CD4-positive, alpha-beta T cell treated with Interferon gamma for 1 hour (primary cell): ENCODE measurements around the gene LRP1.
A peak's percentile ranks its signal among the peaks of the same experiment; 100 is the strongest.

Source experiments
- DNase-seq: peaks from one replicate; pipeline ENCODE4 v3.0.0-alpha.2; 2020

The LRP1 gene

GRCh38 chr12:57094208-57095160, 33.8 kb upstream of the LRP1 start:
- no peak for DNase-seq

DNA sequence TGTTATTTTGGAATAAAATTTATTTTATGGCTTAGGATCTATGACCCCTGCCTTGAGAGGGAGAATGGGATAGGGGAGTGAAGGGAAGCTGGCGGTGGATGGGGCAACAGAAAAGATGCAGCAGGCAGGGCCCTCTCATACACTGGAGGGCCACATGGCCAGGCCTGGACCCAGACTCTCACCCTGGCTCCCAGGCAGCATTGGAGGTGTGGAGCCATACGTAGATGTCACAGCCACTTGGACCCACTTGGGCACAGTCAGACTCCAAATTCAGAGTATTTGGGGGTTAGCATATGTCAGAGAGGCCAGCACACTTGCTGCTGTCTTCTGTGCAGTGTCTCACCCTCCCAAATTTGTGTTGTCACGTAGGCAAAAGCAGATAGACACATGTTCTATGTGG, 32.8 kb upstream of the LRP1 start:
- no peak for DNase-seq

DNA sequence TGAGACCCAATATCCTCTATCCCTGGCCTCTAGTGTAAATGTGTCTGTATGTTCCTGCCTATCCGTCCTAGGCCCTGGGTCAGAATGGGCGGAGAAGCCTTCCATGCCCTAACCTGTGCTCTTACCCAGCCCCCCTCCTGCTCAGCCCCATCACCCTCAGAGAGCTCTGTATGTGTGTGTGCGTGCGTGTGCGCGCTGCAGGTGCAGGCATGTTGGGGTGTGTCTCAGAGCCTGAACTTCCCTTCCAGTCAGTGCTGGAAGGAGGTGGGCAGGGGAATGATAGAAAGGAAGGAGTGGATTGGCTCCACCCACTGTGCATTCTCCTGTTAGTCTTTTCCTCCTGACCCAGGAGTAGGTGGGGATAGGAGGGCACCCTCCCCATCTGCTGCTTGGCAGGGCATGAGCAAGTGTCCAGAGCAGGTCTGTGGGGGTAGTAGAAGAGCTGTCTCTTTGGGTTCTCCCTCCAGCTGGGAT, 32.1 kb upstream of the LRP1 start:
- no peak for DNase-seq

DNA sequence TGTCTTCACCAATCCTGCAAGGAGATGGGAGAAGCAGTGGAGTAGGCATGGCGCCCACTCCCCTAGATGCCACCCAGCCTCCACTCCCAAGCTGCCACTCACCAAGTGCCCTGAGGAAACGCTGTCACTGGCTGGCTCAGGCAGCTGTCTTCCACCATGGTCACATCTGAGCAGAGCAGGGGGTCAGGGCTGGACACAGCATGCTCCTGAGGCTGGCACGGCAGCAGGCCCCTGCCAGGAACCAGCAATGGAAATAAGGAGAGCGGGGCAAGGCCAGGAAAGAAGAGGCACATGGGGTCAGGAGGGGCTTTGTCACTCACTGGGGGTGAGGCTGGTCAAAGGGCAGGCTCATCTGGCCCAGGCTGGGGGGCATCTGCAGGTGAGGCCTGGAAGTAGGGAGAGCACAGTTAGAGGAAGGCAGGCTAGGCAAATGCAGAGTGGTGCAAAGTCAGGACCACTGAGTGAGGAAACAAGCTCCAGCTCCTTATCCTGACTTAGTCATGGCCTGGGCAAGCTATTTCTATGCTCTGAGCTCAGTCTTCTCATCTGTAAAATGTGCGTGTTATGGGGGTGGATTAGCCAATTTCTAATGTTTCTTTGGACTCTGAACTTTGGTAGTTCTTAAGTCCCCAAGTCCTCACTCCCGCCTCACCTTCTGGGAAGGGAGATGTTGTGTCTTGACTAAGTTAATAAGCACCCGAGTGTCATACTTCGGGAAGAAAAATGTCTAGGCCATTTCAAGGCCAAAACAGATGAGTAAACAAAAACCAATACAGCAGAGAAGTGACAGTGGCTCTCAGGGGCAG, 31.3 kb upstream of the LRP1 start:
- DNase-seq, result no peak

- no peak for DNase-seq
Observed at GRCh38 chr12:57097554-57097835, 30.8 kb upstream of the LRP1 start.

GRCh38 chr12:57098546-57098945, 29.7 kb upstream of the LRP1 start:
- no peak for DNase-seq

DNA sequence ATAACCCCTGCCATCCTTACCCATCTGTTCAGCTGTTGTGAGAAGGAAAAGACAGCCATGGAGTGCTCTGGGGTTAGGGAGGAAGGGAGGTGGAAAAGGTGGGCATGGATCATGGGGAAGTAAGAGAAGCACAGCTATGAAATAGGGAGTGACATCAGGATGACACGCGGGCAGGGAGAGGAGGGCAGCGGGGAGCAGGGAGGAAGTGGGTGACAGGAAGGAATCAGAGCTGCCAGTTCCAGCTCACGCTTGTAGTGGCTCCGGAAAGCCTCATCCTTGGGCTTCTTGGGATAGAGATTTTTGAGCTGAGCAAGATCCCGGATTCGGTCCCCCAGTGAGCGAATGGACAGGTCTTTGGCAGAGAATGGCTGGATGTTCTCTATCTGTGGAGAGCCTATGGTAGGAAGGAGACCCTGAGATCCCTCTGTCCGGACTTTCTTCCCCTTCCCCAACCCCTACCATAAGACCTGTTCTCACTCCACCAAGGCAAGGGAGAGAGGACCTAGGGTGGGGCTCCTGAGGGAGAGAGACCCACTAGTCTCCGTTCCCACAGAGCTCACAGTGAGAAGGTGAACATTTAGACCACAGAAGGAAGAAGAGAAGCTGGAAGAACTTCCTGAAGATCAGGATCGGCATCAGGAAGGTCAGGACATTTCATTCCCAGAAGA, 29.1 kb upstream of the LRP1 start:
- no peak for DNase-seq

DNA sequence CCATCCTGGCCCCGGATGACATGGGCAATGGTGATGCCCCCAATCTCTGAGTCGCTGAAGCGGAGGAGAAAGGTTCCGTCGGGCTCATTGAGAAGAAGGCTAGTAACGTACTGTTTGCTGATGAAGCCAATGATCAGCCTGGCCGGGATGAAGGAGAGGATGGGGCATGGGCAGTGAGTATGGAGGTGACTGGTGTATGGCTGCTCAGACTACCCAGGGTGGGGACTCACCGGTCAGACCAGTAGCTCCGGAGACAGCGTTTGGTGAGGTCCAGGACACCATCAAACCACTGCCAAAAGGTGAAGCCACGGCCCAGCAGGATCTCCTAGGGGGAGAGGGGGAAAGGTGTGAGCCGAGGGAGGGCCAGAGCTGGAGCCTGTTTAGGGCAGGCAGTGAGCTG, 28.5 kb upstream of the LRP1 start:
- no peak for DNase-seq

GRCh38 chr12:57101892-57102695, 26.2 kb upstream of the LRP1 start:
- no peak for DNase-seq

DNA sequence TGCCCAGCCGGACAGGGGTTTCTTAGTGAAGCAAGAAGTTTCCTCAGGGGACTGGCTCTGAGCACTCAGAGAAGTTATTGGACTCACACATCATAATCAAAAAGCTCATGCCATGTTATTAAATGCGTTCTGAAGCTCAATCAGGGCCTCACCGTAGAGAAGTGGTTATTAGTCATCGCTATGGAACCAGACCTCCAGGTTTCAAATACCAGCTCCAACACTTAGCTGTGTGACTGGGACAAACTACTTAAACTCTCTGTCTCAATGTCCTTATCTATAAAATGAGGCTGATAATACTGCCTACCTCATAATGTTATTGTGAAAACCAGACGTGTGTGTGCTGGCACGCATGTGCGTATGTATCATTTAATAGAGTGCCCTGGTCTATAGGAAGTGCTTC, 24.4 kb upstream of the LRP1 start:
- no peak for DNase-seq

DNA sequence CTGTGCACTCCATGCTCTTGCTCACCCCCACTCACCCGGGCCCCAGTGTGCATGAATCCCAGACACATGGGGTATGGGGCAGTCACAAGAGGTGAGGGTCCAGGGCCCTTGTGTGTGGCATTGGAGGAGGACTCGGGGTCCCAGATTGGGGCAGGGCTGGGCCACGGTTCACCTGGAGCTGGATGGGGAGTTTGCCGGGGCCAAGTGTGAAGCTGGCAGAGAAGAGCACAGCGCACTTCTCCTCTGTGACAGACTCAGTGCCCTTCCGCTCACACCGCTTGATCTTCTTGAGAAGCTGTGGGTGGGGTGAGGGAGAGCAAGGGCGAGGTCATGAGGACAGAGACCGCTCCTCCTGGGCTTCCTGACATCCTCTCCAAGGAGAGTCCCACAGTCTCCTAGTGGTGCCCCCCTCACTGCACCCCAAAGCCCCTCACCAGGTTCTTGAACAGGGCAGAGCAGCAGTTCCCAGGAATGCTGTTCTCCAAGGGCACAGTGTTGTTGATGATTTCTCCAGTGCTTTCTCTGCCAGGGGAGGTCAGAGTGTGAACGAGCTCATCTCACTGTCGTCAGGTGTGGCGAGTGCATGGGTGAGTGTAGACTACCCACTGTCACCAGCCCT, 23.9 kb upstream of the LRP1 start:
- no peak for DNase-seq

GRCh38 chr12:57105011-57105753, 23.1 kb upstream of the LRP1 start:
- no peak for DNase-seq

DNA sequence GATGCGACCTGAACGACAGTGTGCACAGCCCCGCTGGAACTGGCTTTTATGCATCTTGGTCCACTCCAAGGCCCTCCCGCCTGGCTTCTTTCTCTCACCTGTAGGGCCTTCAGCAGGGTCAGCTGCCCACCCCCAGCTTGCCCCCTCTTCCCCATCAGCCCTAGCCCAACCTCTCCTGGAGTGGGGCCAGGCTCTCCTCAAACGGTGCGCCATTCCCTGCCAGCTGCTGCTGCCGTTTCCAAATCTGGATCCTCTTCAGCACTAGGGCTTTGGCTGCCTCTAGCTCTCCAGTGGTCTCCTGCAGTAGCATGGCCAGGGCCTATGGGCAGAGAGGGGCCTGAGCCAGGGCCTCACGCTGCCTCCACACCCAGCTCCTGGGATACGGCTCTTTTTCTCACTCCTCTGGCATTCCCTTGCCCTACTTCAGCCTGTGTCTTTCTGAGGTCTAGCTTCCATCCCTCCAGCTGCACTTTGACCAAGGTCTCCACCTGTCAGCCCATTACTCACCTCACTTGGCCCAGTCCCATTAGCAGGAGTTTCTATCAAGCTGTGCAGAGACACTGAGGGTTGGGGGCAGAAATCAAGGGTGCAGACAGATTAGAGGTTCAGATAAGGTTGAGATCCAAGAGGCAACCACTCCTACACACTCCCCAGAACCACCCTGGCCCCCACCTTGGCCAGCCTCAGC, 22.1 kb upstream of the LRP1 start:
- no peak for DNase-seq

GRCh38 chr12:57107456-57108155, 20.7 kb upstream of the LRP1 start:
- DNase-seq, result no peak

GRCh38 chr12:57109207-57110103, 18.8 kb upstream of the LRP1 start:
- no peak for DNase-seq

- peak; percentile 82 for DNase-seq
Observed at GRCh38 chr12:57110104-57111030, 17.9 kb upstream of the LRP1 start.

DNA sequence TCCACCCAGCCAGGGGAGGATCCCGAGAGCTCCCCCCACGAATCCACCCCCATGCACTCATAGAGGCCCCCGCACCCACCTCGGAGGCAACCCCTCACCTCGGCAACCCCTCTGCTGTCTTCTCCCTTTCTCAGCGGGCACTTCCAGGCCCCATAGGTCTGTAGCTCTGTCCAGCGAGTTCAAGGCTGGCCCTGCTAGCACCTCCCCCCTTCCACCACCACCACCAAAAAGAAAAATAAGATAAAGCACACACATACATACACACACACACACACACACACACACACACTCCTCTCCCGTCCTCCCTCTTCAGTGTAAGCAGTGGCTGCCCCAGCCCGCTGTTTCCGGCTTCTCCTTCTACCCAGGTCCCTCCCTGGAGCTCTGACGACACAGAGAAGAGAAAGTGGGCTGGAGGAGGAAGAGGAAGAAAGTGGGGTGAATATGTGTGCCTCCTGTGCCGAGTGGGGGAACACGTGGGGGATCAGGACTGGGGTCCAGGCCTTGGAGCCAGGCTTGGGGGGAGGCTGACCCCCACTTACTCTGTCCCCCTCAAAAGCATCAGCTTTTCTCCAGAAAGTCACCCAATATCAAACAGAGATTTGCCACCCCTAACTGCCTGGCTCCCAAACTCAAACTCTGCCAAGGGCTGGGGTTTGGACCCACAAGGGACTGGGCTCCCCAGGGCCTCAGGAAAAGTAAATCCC, 17.1 kb upstream of the LRP1 start, which contains the start of gene STAT6:
Gene STAT6, minus strand, starts transcription at position 332 of the 704 bp plus-strand sequence. CDS start 3,084 bp downstream, outside the sequence.
- DNase-seq, result peak; percentile 92
